Omental fat pad (tissue), 4 donors: ENCODE results near the gene SVIL. TPM values are rescaled to one million over a fixed set of nuclear protein-coding genes. Genes with fewer than 3 reads are reported as not detected.
"Not testable (repeated sequence)": the region's sequence is repeated elsewhere in the genome, so short reads cannot be mapped to it uniquely, and the experiment has no call there.

Source experiments
- ATAC-seq: fragments of 150-250 bp; one replicate; pipeline ENCODE4 v1.9.1; 2016; ENCODE audit warnings: mild to moderate bottlenecking, moderate library complexity; ENCODE audit not compliant: low FRiP score
- DNase-seq: peaks from one replicate; pipeline ENCODE4 v3.0.0-alpha.2; 2019; ENCODE audit warnings: low spot score
- total RNA-seq, 4 donors: library from RNA; depleted of rRNA; stranded (reverse); fragments of >200 nt; gene quantifications; one replicate each; pipeline ENCODE4 v1.1.0, GENCODE V29; 2016
- TF ChIP-seq, protein P1 (sequence below), 3 donors: fragments of 450-650 bp; IDR thresholded peaks; one replicate each; pipeline ENCODE4 v1.5.1; 2016 to 2017; ENCODE audit warnings: antibody characterized with exemption in 3 of 3, mild to moderate bottlenecking in 3 of 3, moderate library complexity in 2 of 3

Gene SVIL
- total RNA-seq, 4 donors from 2014 or later, result 22.8 to 44.4 (median 30.5) TPM

DNA sequence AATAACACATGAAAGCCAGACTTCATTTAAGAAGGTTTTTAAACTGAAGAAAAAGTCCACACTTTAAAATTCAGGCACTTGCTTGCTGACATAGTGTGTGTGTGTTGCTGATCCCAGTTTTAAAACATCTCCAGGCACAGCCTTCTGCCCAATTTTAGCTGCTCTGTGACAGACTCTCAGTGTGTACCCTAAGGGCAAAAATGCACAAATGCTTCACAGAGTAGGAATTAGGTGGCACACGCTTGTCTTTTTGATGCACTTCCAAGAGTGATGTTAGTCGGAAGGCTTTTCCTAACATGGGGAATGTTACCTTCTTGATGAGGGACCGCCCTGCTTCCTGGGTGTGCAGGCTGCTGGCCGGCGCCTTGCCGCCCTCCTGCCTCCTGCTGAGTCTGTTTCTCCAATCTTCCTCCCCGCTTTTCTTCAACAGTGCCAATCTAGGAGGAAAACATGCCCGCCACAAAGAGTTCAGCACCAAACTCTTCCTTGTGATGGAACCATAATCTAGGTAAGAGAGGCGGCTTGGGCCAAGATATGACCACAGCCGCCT, 122.3 kb downstream of the SVIL start:
- TF ChIP-seq, protein P1, sequence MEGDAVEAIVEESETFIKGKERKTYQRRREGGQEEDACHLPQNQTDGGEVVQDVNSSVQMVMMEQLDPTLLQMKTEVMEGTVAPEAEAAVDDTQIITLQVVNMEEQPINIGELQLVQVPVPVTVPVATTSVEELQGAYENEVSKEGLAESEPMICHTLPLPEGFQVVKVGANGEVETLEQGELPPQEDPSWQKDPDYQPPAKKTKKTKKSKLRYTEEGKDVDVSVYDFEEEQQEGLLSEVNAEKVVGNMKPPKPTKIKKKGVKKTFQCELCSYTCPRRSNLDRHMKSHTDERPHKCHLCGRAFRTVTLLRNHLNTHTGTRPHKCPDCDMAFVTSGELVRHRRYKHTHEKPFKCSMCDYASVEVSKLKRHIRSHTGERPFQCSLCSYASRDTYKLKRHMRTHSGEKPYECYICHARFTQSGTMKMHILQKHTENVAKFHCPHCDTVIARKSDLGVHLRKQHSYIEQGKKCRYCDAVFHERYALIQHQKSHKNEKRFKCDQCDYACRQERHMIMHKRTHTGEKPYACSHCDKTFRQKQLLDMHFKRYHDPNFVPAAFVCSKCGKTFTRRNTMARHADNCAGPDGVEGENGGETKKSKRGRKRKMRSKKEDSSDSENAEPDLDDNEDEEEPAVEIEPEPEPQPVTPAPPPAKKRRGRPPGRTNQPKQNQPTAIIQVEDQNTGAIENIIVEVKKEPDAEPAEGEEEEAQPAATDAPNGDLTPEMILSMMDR (IDR thresholded peaks at IDR 0.05), result no peak
- no peak for ATAC-seq
- DNase-seq, result no peak

DNA sequence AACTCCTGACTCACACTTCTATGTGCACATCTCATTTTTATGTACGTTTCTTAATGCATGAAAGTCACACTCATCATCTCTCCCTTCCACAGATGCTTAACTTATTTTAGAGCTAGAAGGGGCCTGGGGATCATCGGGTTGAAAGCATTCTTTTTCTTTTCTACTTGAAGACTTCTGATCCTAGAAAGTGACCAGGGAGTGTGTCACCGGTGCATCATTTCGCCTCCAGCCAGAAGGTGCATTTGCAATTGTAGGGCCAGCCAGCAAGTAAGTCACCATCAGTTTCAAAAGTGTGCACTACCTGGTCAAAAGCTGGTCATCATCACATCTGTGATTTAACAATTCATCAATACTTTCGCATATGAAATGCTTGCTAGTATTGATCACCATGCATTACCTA, 123.0 kb downstream of the SVIL start:
- not testable (repeated sequence) for DNase-seq, ATAC-seq

DNA sequence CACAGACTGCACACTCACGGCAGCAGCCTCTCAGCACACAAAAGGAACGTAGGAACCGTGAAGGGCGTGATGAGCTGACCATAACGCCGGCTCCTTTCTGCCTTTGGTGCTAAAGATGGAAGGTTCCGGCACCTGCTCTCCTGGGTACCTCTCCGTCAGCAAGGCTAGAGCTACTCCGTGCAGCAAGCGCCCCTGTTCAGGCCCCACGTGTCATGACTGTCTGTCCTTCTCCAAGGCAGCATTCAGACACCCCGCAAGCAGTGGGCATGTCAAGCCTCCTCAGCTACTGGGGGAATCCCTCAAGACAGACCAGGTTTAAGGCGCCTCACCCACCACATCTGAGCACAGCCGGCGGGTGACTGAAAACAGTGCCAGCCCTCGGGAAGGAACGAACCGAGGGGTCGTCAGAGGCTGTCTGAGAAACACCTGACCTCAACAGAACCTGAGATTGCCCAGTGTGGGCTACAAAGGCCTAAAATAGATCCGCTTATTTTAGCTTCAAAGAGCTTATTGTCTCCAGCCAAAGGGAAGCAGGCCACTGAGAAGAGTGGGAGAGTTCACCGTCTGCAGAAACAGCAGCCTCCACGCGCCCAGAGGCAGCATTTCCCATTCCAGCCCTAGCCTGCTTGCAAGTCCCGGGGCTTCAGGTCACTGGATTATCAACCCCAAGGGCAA, 124.2 kb downstream of the SVIL start:
- not testable (repeated sequence) for DNase-seq, ATAC-seq

DNA sequence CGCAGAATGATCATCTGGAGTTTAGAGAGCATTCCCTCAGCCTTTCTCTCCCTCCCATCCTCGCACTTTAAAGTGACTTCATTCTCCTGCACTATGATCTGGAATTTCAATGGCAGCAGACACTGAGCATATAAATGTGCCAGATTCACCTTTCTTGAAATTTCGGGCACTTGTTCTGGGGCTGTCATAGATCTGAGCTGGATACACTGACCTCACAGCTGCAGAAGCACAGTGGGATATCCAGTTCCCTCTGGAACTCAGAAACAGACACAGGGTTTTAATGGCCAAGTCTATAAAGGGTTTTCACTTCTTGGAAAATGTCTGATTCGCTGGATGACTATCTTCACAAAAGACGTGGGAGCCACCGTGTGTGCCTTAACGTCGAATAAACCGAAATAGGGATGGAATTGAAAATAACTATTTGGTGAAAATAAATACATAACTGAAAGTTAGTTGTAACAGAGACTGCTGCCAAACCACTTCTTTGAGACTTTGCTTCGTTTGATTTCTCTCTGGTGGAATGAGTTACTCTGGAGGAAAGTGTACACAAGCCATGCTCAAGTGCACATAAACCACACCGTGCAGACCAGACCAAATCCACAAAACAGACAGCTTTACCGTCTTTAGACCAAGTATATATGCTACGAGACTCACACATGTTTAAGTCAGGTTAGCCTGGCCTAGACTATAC, 126.1 kb downstream of the SVIL start:
- ATAC-seq, result no peak
- no peak for DNase-seq
- TF ChIP-seq, protein P1 (IDR thresholded peaks at IDR 0.05), result no peak

DNA sequence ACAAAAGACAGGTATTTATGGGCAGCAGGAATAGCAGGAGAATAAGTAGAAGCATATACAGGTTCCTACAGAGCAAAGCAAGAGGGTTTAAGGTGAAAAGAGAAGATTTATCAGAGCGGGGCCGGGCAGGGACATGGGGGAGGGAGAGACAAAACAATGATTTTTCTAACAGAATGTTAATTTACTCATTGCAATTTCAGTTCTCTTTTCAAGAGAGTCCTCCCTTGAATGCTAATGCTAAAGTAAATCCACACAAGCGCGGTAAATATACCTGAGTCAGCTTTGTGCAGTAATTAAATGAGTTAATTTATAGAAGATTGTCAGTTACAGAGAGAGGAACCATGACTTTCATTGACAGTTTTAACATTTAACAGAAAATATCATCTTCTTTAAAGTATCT, 127.0 kb downstream of the SVIL start:
- DNase-seq, ATAC-seq: not testable (repeated sequence)

DNA sequence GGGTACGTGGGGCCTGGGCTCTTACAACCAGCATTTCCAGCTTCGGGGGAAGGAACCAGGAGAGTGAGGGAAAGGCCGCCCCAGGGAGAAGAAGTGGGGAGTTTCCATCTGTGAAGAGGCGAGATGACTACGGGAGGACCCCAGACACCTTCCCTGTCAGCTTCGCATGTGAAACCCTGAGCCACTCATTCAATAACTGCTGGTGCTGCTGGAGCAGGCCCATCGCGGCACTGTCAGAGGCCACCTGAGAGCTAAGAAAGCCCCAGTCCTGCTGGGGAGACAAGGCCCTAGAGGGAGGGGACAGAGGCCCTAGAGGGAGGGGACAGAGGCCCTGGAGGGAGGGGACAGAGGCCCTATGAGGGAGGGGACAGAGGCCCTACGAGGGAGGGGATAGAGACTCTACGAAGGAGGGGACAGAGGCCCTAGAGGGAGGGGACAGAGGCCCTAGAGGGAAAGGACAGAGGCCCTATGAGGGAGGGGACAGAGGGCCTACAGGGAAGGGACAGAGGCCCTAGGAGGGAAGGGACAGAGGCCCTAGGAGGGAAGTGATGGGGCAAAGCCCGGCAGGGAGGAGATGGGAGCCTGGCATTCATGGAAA, 128.3 kb downstream of the SVIL start:
- DNase-seq, ATAC-seq: not testable (repeated sequence)

DNA sequence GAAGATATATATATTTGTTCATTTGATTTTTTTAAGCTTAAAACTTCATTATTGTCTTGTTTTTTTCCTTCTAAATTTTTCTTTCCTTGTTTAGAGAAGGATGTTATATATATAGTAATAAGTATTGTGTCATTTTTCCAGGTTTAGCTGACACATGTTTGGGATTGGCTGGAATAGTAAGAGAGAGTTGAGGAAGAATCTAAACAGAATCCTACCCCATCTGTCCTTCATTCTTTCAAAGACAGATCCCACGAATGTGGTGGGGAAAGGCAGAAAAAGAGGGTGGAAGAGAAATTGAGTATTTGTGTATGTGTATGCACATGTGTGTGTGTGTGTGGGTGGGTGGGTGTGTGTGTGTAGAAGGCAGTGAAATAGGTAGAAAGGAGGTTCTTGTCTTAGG, 132.4 kb downstream of the SVIL start:
- DNase-seq (no peak), ATAC-seq (no peak)
- TF ChIP-seq, protein P1 (IDR thresholded peaks at IDR 0.05), result no peak

DNA sequence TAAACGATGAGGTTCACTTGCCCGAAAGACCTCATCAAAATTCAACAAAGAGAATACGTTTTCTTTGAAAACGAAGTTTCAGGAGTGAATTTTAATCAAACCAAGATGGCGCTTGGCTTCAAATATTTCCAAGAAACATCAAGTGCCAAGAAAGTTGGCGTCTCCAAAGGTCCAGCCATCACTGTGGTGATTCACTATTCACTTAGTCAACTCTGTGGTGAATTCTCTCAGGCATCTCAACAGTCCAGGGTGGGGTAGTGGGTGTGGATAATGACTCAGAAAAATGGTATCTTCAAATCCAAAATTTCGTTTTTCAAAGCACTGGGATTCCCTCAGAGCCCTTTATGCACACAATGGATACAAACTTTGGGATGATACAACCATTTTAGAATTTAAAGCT, 133.1 kb downstream of the SVIL start:
- DNase-seq (no peak), ATAC-seq (no peak)
- TF ChIP-seq, protein P1 (IDR thresholded peaks at IDR 0.05), result no peak

DNA sequence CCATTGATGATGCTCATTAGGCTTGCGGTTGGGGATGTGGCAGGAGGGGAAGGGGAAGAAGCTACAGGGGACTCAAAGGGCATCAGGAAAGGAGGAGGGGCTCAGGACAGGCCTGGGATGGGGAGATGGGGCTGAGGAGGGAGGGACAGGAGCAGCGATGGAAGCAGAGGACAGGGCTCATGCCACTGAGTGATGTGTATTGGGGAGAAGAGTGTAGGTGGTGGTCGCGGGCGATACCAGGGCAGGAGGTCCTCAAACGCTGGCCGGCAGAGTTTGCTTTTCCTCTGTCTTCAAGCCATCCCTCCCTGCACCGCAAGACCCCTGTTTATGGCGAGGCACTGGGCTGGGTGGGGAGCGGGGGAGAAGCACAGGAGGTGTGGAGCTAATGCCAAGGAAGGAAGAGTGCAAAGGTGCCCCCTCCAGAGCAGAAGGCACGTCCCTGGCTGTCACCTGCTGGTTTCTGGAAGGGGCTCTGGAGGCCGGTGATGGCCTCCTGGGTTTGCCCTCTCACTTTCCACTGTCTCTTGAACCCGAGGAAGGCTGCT, 134.7 kb downstream of the SVIL start:
- no peak for ATAC-seq

More for the DNA sequence above, 134.7 kb downstream of the SVIL start:
- TF ChIP-seq, protein P1 (IDR thresholded peaks at IDR 0.05), result no peak
- no peak for DNase-seq
